Neural progenitor cell (in vitro differentiated cells): ENCODE data around the gene BNIP3. TPM values are rescaled to one million over a fixed set of nuclear protein-coding genes. Genes with fewer than 3 reads are reported as not detected.
A peak's percentile ranks its signal among the peaks of the same experiment; 100 is the strongest.

ENCODE experiments used
- DNase-seq: peaks from one replicate; pipeline ENCODE4 v3.0.0-alpha.2; 2016; ENCODE audit warnings: low spot score
- H2AFZ ChIP-seq: fragments of 200-600 bp; sonication (generic); replicated peaks from 2 replicates; pipeline ENCODE4 v1.6.1; 2016; ENCODE audit warnings: antibody characterized with exemption
- H3F3A ChIP-seq: fragments of 200-600 bp; sonication (generic); 2 replicates; pipeline ENCODE4 v1.6.1; 2016; ENCODE audit warnings: antibody characterized with exemption, low read depth
- H3K27ac ChIP-seq: fragments of 200-600 bp; sonication (generic); 2 replicates; pipeline ENCODE4 v1.5.1; 2016; ENCODE audit warnings: mild to moderate bottlenecking
- H3K27me3 ChIP-seq: fragments of 200-600 bp; sonication (generic); 2 replicates; pipeline ENCODE4 v1.6.1; 2016; ENCODE audit warnings: mild to moderate bottlenecking, moderate library complexity
- H3K36me3 ChIP-seq: fragments of 200-600 bp; sonication (generic); 2 replicates; pipeline ENCODE4 v1.5.1; 2016
- H3K4me1 ChIP-seq: fragments of 200-600 bp; sonication (generic); 2 replicates; pipeline ENCODE4 v1.6.1; 2016; ENCODE audit warnings: mixed run types
- H3K4me2 ChIP-seq: fragments of 200-600 bp; sonication (generic); 2 replicates; pipeline ENCODE4 v1.6.1; 2016
- H3K4me3 ChIP-seq: fragments of 200-600 bp; sonication (generic); 2 replicates; pipeline ENCODE4 v1.5.1; 2016
- H3K79me2 ChIP-seq: fragments of 200-600 bp; sonication (generic); 2 replicates; pipeline ENCODE4 v1.6.1; 2016; ENCODE audit warnings: low read depth
- H3K9ac ChIP-seq: fragments of 200-600 bp; sonication (generic); 2 replicates; pipeline ENCODE4 v1.6.1; 2016
- H3K9me3 ChIP-seq: fragments of 200-600 bp; sonication (generic); 2 replicates; pipeline ENCODE4 v1.5.1; 2016; ENCODE audit warnings: low read depth
- H4K20me1 ChIP-seq: fragments of 200-600 bp; sonication (generic); 2 replicates; pipeline ENCODE4 v1.6.1; 2016; ENCODE audit warnings: low read depth
- H3K27ac Mint-ChIP-seq: 3 replicates; pipeline ENCODE4 v1.8.0; 2021; ENCODE audit warnings: mixed read lengths
- H3K27me3 Mint-ChIP-seq: 2 replicates; pipeline ENCODE4 v1.8.0; 2022; ENCODE audit warnings: low read depth, mild to moderate bottlenecking, inconsistent platforms, moderate library complexity, mixed read lengths; ENCODE audit not compliant: insufficient read depth
- H3K36me3 Mint-ChIP-seq: 3 replicates; pipeline ENCODE4 v1.8.0; 2021; ENCODE audit warnings: mixed read lengths
- H3K4me1 Mint-ChIP-seq: 3 replicates; pipeline ENCODE4 v1.8.0; 2021; ENCODE audit warnings: mixed read lengths
- H3K4me3 Mint-ChIP-seq: 3 replicates; pipeline ENCODE4 v1.8.0; 2021; ENCODE audit warnings: mild to moderate bottlenecking, moderate library complexity, mixed read lengths
- H3K9me3 Mint-ChIP-seq: 3 replicates; pipeline ENCODE4 v1.8.0; 2020; ENCODE audit warnings: mixed read lengths
- EZH2 ChIP-seq: fragments of 200-600 bp; sonication (generic); IDR thresholded peaks from 2 replicates; pipeline ENCODE4 v1.6.1; 2017; ENCODE audit warnings: antibody characterized with exemption, mild to moderate bottlenecking, moderate library complexity
- EZH2phosphoT487 ChIP-seq: fragments of 200-600 bp; sonication (generic); IDR thresholded peaks from 2 replicates; pipeline ENCODE4 v1.6.1; 2017; ENCODE audit warnings: antibody characterized with exemption
- total RNA-seq: library from RNA; depleted of rRNA; stranded (reverse); fragments of >200 nt; gene quantifications from 2 replicates; pipeline ENCODE4 v1.2.3, GENCODE V29; 2015; ENCODE audit warnings: low replicate concordance
- TF ChIP-seq, protein P1 (sequence below): fragments of 200-600 bp; sonication (generic); IDR thresholded peaks from 2 replicates; pipeline ENCODE4 v1.5.1; 2017; ENCODE audit warnings: antibody characterized with exemption, mild to moderate bottlenecking

BNIP3 gene
- total RNA-seq, 1 donor from 2014 or later: 256 TPM

DNA sequence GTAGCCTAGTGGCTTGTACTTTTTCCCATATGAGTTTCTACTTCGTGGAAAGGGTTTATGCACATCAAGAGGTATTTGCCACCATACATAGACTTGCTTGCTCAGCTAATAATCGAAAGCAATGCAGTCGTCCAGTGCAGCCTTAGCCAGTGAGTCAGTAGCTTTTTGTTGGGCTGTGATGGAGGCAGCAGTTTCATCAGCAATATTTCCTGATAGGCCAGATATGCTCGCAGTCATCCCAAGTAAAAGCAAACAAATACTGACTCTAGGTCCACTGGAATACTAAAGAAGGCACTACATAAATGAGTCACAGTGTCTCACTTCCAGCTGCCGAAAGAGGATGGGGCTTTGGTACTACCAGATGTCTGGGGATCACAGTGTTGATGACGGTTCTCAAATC lies 2.1 kb upstream of the BNIP3 start:
- peaks cover 25% of the 10 kb centered on the region for H4K20me1 ChIP-seq
- peaks cover 20% of the 10 kb centered on the region for H3K4me1 ChIP-seq
- Mint-ChIP-seq H3K27me3 (peaks cover 20% of the 10 kb centered on the region), H3K4me1 (peaks cover 15% of the 10 kb centered on the region), H3K9me3 (peaks cover 29% of the 10 kb centered on the region), H3K36me3 (peaks cover 14% of the 10 kb centered on the region), H3K4me3 (peak overlapping the region; percentile 79), H3K27ac (no peak overlapping the region)
- no peak overlapping the region for H3K9ac ChIP-seq
- no peak overlapping the region for H3K4me2 ChIP-seq
- peaks cover 26% of the 10 kb centered on the region for H3K79me2 ChIP-seq
- peaks cover 31% of the 10 kb centered on the region for H3K27me3 ChIP-seq
- no peak for DNase-seq
- peaks cover 6% of the 10 kb centered on the region for H3K9me3 ChIP-seq
- H3F3A ChIP-seq: peaks cover 6% of the 10 kb centered on the region
- TF ChIP-seq, protein P1, sequence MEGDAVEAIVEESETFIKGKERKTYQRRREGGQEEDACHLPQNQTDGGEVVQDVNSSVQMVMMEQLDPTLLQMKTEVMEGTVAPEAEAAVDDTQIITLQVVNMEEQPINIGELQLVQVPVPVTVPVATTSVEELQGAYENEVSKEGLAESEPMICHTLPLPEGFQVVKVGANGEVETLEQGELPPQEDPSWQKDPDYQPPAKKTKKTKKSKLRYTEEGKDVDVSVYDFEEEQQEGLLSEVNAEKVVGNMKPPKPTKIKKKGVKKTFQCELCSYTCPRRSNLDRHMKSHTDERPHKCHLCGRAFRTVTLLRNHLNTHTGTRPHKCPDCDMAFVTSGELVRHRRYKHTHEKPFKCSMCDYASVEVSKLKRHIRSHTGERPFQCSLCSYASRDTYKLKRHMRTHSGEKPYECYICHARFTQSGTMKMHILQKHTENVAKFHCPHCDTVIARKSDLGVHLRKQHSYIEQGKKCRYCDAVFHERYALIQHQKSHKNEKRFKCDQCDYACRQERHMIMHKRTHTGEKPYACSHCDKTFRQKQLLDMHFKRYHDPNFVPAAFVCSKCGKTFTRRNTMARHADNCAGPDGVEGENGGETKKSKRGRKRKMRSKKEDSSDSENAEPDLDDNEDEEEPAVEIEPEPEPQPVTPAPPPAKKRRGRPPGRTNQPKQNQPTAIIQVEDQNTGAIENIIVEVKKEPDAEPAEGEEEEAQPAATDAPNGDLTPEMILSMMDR: no peak
- no peak for TF ChIP-seq EZH2
- no peak for TF ChIP-seq EZH2phosphoT487
- no peak overlapping the region for H2AFZ ChIP-seq
- no peak overlapping the region for H3K4me3 ChIP-seq
- no peaks in the 10 kb centered on the region for H3K36me3 ChIP-seq
- no peak overlapping the region for H3K27ac ChIP-seq

DNA sequence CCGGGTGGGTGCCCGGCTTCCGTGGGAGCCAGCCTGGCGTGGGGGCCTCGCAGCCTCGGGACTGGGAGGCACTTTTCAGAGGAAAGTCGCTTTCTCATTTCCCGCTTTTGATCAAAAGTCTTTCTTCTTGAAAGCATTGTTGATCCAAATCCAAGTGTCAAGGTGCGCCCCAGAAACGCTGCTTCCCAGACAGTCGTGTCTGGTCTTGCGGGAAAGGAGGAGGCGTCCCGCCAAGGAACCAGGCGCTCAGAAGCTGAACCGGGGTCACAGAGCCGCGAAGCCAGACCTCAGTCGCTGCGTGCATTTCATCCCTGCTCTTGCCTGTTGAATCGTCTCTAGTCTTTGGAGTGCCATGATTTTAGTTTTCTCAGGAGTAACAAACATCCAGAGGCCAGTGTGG lies 1.1 kb upstream of the BNIP3 start:
- TF ChIP-seq EZH2 (no peak), EZH2phosphoT487 (no peak)
- TF ChIP-seq, protein P1: no peak
- no peaks in the 10 kb centered on the region for H3K36me3 ChIP-seq
- Mint-ChIP-seq H3K36me3 (peaks cover 21% of the 10 kb centered on the region), H3K9me3 (peaks cover 26% of the 10 kb centered on the region), H3K27me3 (peaks cover 20% of the 10 kb centered on the region), H3K4me1 (peaks cover 22% of the 10 kb centered on the region), H3K27ac (no peak overlapping the region), H3K4me3 (peak overlapping the region; percentile 79)
- H3K79me2 ChIP-seq: peaks cover 36% of the 10 kb centered on the region
- H3K9ac ChIP-seq: no peak overlapping the region
- no peak overlapping the region for H3K27ac ChIP-seq
- H3K4me1 ChIP-seq: peaks cover 20% of the 10 kb centered on the region
- peaks cover 34% of the 10 kb centered on the region for H4K20me1 ChIP-seq
- peaks cover 6% of the 10 kb centered on the region for H3F3A ChIP-seq
- H2AFZ ChIP-seq: no peak overlapping the region
- H3K4me3 ChIP-seq: peak overlapping the region; percentile 56
- H3K27me3 ChIP-seq: peaks cover 31% of the 10 kb centered on the region
- H3K9me3 ChIP-seq: peaks cover 6% of the 10 kb centered on the region
- H3K4me2 ChIP-seq: peak overlapping the region; percentile 76
- no peak for DNase-seq

DNA sequence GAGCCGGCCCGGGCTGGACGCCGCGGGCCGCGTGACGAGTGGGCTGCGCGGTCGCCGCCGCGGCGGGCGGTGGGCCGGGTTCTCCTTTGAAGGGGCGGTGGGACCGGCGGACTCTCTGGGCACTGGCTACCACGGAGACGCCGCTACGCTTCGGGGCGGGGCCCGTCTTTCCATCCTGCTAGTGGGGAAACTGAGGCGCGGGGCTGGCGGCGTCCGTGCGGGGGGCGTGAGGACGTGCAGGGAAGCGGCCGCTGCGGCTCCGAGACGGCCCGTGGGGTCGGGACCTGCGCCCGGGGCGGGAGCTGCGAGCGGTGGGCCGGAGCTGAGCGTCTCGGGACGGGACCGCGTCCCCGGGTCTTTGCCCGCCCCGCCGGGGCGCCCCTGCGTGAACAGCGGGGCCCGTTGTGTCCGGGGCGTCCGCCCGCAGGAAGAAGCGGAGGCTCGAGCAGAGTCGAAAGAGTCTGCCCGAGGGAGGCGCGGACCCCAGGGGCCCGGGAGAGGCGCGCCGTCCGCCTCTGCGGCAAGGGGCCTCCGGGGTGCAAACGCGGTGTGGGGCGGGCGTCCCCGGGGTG lies 548 bp upstream of the BNIP3 start:
- H3K79me2 ChIP-seq: peaks cover 41% of the 10 kb centered on the region
- DNase-seq: no peak
- Mint-ChIP-seq H3K9me3 (peaks cover 26% of the 10 kb centered on the region), H3K27ac (no peak overlapping the region), H3K36me3 (peaks cover 25% of the 10 kb centered on the region), H3K27me3 (peaks cover 20% of the 10 kb centered on the region), H3K4me3 (peak overlapping the region; percentile 78), H3K4me1 (peaks cover 26% of the 10 kb centered on the region)
- TF ChIP-seq, protein P1: no peak
- TF ChIP-seq EZH2 (no peak), EZH2phosphoT487 (no peak)
- no peaks in the 10 kb centered on the region for H3K36me3 ChIP-seq
- peaks cover 6% of the 10 kb centered on the region for H3F3A ChIP-seq
- H4K20me1 ChIP-seq: peaks cover 40% of the 10 kb centered on the region
- H3K4me2 ChIP-seq: peak overlapping the region; percentile 76
- H2AFZ ChIP-seq: peak overlapping the region; percentile 76
- H3K9me3 ChIP-seq: peaks cover 5% of the 10 kb centered on the region
- H3K9ac ChIP-seq: no peak overlapping the region
- peak overlapping the region; percentile 56 for H3K4me3 ChIP-seq
- peaks cover 20% of the 10 kb centered on the region for H3K4me1 ChIP-seq
- H3K27ac ChIP-seq: no peak overlapping the region
- H3K27me3 ChIP-seq: peaks cover 31% of the 10 kb centered on the region
